H54 (cell line): Measurements from ENCODE around the gene MBTPS1.

Experiments used
- DNase-seq: peaks from one replicate; pipeline ENCODE4 v3.0.0; 2011; ENCODE audit warnings: low spot score, mixed read lengths; ENCODE audit not compliant: insufficient read length
- FAIRE-seq: peaks from 3 replicates; lab custom pipeline; 2011; peaks lifted over from hg19 to GRCh38; lab: Jason Lieb, UNC
- POLR2A ChIP-seq: IDR thresholded peaks from 2 replicates; pipeline ENCODE4 v1.6.1; 2011; ENCODE audit warnings: low read depth, mild to moderate bottlenecking, low read length

MBTPS1 gene

GRCh38 chr16:84042879-84043485 lies 73.8 kb downstream of the MBTPS1 start:
- no peak for FAIRE-seq
- no peak for DNase-seq
- no peak for TF ChIP-seq POLR2A

DNA sequence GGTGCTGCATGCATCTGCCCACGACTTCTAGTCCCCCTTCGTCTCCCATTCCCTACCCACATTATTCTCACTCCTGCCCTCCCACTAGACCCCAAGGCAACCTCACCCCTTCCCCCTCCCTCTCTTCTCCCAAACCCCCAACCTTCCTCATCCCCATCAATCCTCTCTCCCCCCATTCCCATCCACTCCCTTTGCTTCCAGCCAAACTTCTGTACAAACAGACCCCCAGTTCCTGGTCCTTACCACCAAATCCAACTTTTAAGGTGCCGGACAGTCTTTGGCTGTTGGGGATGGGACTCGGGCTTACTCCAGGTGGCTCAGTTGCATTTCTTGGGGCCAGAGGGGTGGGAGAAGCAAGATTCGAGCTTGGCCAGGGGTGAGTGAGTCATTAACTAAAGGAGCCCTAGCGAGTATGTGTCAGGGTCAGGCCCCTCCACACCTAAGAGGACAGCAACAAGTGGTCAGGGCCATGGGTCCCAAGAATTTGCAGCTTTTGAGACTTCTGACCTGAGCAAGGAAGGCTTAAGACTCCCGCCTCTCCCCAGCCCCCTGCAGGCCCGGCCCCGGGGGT lies 74.3 kb downstream of the MBTPS1 start, which contains the start of gene SLC38A8:
Gene SLC38A8, minus strand, starts transcription at position 488 of the 571 bp plus-strand sequence. CDS start 638 bp downstream, outside the sequence.
- DNase-seq: no peak
- TF ChIP-seq POLR2A: no peak
- FAIRE-seq: no peak

GRCh38 chr16:84041881-84042280 lies 74.9 kb downstream of the MBTPS1 start:
- FAIRE-seq: no peak
- DNase-seq: no peak
- no peak for TF ChIP-seq POLR2A

DNA sequence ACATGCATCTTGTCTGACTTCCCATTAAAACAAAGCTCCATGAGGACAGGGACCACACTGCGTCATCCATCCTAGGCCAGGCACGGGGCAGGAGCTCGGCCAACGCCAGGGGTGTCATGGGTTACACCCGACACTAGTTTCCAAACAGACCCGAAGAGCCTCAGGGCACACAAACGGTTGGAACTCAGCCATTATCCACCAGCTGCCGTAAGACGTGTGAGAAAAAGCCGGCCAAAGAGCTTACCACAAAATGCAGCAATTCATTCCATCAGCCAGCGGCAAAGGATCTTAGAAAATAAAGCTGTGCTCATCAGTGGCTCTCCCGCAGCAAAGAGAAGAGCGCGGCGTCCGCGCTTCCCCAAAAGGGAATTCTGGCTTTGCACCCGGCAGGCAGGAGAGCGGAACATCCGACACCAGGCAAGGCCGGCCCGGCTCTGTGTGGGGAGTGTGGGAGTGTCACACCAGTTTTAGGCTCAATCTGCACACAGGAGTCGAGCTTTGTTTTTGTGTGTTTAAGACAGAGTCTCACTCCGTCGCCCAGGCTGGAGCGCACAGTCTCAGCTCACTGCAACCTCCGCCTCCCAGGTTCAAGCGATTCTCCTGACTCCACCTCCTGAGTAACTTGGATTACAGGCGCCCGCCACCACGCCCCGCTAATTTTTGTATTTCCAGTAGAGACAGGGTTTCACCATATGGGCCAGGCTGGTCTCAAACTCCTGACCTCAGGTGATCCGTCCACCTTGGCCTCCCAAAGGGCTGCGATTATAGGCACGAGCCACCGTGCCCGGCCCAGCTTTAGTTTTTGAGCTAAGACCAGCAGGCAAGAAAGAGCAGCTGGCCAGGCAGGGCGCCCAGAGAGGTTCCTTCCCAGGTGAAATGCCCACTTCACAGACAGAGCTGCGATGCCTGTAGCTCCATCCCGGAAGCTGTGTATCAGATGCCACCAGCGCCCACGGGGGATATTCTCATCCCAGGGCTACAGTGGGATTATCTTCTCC lies 75.6 kb downstream of the MBTPS1 start:
- no peak for TF ChIP-seq POLR2A
- DNase-seq: no peak
- no peak for FAIRE-seq

GRCh38 chr16:84040226-84040822 lies 76.4 kb downstream of the MBTPS1 start:
- no peak for FAIRE-seq
- DNase-seq: no peak
- TF ChIP-seq POLR2A: no peak

DNA sequence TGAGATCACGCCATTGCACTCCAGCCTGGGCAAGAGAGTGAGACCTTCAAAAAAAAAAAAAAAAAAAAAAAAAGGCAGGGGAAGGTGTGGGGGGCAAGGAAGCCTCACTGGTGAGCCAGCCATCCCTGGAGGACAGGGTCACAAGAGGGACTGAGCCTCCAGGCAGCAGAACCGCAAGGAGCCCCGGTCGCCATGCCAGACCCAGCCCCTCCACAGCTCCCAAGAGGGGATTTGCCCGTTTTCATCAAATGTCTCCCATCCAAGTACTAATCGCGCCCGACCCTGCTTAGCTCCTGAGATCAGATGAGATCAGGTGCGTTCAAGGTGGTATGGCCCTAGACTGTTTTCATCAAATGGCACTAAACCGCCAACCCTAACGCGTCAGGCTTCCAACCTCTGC lies 77.0 kb downstream of the MBTPS1 start:
- TF ChIP-seq POLR2A: no peak
- DNase-seq: no peak
- no peak for FAIRE-seq

GRCh38 chr16:84038469-84038868 lies 78.3 kb downstream of the MBTPS1 start:
- no peak for TF ChIP-seq POLR2A

DNA sequence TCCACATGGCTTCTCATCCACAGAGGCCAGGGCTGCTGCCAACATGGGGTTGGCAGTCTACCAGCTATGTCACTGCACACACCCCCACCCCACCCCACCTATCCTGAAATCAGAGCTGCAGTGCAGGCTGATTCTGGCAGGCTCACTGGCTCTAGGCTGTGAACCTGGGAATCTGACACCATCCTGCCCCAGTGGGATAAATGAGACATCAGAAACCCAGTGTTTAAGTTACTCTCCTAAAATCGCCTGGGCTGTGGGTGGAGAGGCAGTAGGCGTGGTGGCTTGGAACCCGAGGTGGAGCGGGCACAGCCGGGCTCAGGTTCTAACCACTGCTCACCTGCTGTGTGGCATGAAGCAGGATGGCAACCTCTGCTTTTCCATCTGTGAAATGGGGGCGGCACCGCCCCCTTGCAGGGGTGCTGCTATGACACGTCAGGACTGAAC lies 79.7 kb downstream of the MBTPS1 start:
- FAIRE-seq (no peak), DNase-seq (no peak)
- no peak for TF ChIP-seq POLR2A

More at GRCh38 chr16:84038469-84038868, 78.3 kb downstream of the MBTPS1 start:
- no peak for FAIRE-seq
- no peak for DNase-seq

- DNase-seq (no peak), FAIRE-seq (no peak)
- no peak for TF ChIP-seq POLR2A
Observed at GRCh38 chr16:84036131-84036530, 80.6 kb downstream of the MBTPS1 start.

- no peak for DNase-seq
- no peak for FAIRE-seq
- TF ChIP-seq POLR2A: no peak
Observed at GRCh38 chr16:84034516-84034915, 82.2 kb downstream of the MBTPS1 start.

- DNase-seq (no peak), FAIRE-seq (no peak)
- no peak for TF ChIP-seq POLR2A
Observed at GRCh38 chr16:84033251-84034195, 83.2 kb downstream of the MBTPS1 start.

DNA sequence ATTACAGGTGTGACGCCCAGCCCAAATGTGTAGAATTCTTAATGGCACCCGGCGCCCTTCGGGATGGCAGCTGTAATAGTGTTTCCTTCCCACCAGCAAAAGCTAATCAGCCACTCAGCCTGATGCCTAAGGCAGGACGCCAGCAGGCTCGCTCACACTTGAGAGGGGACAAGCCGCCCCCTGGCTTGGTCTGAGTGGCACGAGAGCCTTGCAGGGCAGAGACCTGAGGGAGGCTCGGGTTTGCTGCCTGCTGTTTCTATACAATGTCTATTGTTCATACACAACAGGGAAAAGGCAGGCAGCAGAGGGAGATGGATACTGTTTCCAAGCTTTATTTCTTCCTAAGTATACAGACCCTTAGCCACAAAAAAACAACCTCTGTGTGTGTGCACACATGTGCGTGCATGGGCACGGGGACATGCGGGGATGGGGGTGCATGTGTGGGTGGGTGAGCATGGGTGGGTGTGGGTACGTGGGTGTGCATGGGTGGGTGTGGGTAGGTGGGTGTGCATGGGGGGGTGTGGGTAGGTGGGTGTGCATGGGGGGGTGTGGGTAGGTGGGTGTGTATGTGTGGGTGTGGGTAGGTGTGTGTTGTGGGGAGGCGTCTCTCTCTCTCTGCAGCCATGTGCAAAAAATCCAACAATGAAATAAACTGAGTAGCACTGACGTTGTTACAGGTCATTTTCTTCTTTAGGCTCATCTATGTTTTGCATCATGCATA lies 84.1 kb downstream of the MBTPS1 start:
- no peak for FAIRE-seq
- DNase-seq: no peak
- TF ChIP-seq POLR2A: no peak

DNA sequence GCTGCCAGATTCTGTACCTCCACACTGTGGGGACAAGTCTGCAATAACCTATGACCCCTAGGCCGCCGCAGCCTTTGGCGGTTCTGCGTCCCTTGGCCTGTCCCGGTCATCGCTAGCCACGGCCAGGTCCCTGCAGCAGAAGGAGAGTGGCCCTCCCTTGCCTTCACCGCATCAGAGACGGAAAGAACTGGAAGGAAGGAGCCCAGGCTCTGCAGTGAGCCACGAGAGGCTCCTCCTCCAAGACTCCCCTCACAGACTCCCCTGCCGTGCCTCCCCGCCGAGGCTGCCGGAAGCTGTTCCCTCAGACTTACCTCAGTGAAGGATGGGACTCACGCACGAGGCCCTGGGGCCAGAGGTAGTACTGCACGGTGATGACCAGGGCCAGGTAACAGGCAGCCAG lies 85.2 kb downstream of the MBTPS1 start:
- FAIRE-seq: no peak
- TF ChIP-seq POLR2A: no peak
- DNase-seq: no peak
